Ishikawa (cell line): ENCODE measurements around the gene KSR2.

Source experiments
- CEBPB ChIP-seq: IDR thresholded peaks from 2 replicates; pipeline ENCODE4 v1.6.1; 2012
- CREB1 ChIP-seq: IDR thresholded peaks from 2 replicates; pipeline ENCODE4 v1.6.1; 2012; ENCODE audit warnings: low read depth
- EGR1 ChIP-seq: IDR thresholded peaks from 2 replicates; pipeline ENCODE4 v1.6.1; 2012
- EP300 ChIP-seq: IDR thresholded peaks from 2 replicates; pipeline ENCODE4 v1.6.1; 2012; ENCODE audit warnings: borderline replicate concordance
- FOXM1 ChIP-seq: IDR thresholded peaks from 2 replicates; pipeline ENCODE4 v1.6.1; 2012; ENCODE audit warnings: low read depth, borderline replicate concordance
- NFIC ChIP-seq: IDR thresholded peaks from 2 replicates; pipeline ENCODE4 v1.6.1; 2012
- RAD21 ChIP-seq: IDR thresholded peaks from 2 replicates; pipeline ENCODE4 v1.6.1; 2012; ENCODE audit warnings: low read depth
- TAF1 ChIP-seq: IDR thresholded peaks from 2 replicates; pipeline ENCODE4 v1.6.1; 2012; ENCODE audit warnings: low read depth, mild to moderate bottlenecking
- TCF12 ChIP-seq: IDR thresholded peaks from 2 replicates; pipeline ENCODE4 v1.6.1; 2012; ENCODE audit warnings: low read depth
- TEAD4 ChIP-seq: IDR thresholded peaks from 2 replicates; pipeline ENCODE4 v1.6.1; 2012
- YY1 ChIP-seq: IDR thresholded peaks from 2 replicates; pipeline ENCODE4 v1.6.1; 2012; ENCODE audit warnings: low read depth
- ZBTB7A ChIP-seq: IDR thresholded peaks from 2 replicates; pipeline ENCODE4 v1.6.1; 2012; ENCODE audit warnings: low read depth
- TF ChIP-seq, protein P1 (sequence below): IDR thresholded peaks from 2 replicates; pipeline ENCODE4 v1.6.1; 2012
- TF ChIP-seq, protein P2 (sequence below): IDR thresholded peaks from 2 replicates; pipeline ENCODE4 v1.6.1; 2012; ENCODE audit warnings: low read depth, mild to moderate bottlenecking
- TF ChIP-seq, protein P3 (sequence below): IDR thresholded peaks from 2 replicates; pipeline ENCODE4 v1.6.1; 2012

Gene KSR2

DNA sequence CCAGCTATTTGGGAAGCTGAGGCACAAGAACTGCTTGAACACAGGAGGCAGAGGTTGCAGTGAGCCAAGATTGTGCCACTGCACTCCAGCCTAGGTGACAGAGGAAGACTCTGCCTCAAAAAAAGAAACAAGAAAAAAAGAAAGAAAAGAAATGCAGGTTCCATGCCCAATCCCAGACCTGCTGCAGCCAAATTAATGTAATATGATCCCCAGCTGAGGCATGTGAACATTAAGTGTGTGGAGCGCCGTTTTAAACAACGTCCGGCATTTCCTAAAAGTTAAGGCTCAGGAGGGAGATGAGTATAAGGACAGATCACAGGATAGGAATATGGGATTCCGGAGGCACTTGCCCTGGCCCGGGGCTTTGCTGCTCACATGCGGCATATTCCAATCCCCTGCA, 162.9 kb downstream of the KSR2 start:
- no peak for TF ChIP-seq TAF1
- no peak for TF ChIP-seq TEAD4
- TF ChIP-seq CEBPB = no peak
- TF ChIP-seq, protein P1, sequence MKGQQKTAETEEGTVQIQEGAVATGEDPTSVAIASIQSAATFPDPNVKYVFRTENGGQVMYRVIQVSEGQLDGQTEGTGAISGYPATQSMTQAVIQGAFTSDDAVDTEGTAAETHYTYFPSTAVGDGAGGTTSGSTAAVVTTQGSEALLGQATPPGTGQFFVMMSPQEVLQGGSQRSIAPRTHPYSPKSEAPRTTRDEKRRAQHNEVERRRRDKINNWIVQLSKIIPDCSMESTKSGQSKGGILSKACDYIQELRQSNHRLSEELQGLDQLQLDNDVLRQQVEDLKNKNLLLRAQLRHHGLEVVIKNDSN = no peak
- TF ChIP-seq EGR1 = no peak
- TF ChIP-seq, protein P2, sequence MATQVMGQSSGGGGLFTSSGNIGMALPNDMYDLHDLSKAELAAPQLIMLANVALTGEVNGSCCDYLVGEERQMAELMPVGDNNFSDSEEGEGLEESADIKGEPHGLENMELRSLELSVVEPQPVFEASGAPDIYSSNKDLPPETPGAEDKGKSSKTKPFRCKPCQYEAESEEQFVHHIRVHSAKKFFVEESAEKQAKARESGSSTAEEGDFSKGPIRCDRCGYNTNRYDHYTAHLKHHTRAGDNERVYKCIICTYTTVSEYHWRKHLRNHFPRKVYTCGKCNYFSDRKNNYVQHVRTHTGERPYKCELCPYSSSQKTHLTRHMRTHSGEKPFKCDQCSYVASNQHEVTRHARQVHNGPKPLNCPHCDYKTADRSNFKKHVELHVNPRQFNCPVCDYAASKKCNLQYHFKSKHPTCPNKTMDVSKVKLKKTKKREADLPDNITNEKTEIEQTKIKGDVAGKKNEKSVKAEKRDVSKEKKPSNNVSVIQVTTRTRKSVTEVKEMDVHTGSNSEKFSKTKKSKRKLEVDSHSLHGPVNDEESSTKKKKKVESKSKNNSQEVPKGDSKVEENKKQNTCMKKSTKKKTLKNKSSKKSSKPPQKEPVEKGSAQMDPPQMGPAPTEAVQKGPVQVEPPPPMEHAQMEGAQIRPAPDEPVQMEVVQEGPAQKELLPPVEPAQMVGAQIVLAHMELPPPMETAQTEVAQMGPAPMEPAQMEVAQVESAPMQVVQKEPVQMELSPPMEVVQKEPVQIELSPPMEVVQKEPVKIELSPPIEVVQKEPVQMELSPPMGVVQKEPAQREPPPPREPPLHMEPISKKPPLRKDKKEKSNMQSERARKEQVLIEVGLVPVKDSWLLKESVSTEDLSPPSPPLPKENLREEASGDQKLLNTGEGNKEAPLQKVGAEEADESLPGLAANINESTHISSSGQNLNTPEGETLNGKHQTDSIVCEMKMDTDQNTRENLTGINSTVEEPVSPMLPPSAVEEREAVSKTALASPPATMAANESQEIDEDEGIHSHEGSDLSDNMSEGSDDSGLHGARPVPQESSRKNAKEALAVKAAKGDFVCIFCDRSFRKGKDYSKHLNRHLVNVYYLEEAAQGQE = no peak
- no peak for TF ChIP-seq CREB1
- TF ChIP-seq, protein P3, sequence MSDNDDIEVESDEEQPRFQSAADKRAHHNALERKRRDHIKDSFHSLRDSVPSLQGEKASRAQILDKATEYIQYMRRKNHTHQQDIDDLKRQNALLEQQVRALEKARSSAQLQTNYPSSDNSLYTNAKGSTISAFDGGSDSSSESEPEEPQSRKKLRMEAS = no peak

DNA sequence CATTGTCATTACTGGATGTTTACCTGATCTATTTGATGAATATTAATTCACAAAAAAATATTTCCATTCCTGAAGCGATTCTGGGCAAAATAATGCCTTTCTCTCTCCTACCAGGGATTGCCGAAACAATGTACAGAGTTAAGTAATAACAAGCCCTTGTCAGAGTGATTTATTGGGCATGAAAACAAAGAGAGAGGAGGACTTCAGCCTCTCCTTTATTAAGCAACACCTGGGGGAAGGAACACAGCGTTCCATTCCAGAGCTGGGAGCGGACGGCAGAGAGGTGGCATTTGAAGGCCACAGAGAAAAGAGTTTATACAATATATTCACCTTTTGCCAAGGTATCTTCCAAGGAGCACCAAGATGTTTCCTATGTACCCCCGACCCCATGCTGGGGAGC, 165.8 kb downstream of the KSR2 start:
- TF ChIP-seq NFIC (no peak), CREB1 (no peak), RAD21 (no peak), YY1 (no peak), FOXM1 (no peak), CEBPB (peak; percentile 58; the same call in 1 of the 2 replicates)
- TF ChIP-seq, protein P3 = no peak
- TF ChIP-seq, protein P1 = no peak

DNA sequence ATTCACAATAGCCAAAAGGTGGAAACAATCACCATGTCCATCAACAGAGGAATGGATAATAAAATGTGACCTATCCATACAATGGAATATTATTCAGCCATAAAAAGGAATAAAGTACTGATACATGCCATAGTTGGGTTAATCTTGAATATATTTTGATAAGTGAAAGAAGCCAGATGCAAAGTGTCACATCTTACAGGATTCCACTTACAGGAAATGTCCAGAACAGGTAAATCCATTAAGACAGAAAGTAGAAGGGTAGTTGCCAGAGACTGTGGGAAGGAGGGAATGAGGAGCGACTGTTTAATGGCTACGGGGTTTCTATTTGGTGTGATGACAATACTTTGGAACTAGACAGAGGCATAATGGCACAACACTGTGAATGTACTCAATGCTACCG, 171.6 kb downstream of the KSR2 start:
- TF ChIP-seq FOXM1 = no peak
- no peak for TF ChIP-seq TCF12
- TF ChIP-seq EP300 = no peak
- TF ChIP-seq EGR1 = no peak
- TF ChIP-seq CREB1 = no peak
- TF ChIP-seq ZBTB7A = no peak
- TF ChIP-seq CEBPB = no peak
- TF ChIP-seq TEAD4 = no peak
- no peak for TF ChIP-seq NFIC
- TF ChIP-seq, protein P3 = no peak

DNA sequence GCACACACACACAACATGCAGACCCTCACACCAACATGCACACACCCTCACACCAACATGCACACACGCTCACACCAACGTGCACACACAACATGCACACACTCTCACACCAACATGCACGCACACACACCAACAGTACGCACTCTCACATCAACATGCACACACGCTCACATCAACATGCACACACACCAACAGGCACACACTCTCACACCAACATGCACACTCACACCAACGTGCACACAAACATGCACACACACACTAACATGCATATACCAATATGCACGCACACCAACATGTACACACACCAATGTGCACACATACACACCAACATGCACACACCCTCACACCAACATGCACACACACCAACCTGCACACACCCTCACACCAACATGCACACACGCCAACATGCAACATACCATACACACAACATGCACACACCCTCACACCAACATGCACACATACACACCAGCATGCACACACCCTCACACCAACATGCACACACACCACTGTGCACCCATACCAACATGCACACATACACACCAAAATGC, 175.8 kb downstream of the KSR2 start:
- TF ChIP-seq CEBPB = no peak
- no peak for TF ChIP-seq NFIC
- TF ChIP-seq, protein P3 = no peak
- TF ChIP-seq CREB1 = no peak

DNA sequence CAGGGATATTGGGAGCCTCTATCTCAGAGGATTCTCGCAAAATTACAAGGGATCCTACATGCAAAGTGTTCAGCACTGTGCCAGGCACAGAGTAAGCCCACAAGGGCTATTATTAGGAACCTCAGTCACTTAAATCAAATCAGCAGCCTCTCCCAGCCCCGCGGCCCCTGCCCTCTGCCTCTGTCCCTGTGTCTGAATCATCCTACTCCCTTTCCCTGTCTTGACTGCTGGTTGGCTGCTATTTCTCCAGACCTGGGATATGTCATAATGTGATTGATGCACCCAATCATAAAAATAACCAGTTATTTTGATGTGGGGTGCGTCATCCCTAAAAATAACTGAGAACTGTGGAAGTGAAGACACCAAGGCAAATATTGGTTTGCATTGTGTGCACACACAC, 176.3 kb downstream of the KSR2 start:
- TF ChIP-seq, protein P3 = no peak
- TF ChIP-seq CEBPB (no peak), EP300 (no peak), CREB1 (no peak), ZBTB7A (no peak), NFIC (no peak), TEAD4 (no peak), TAF1 (no peak), RAD21 (no peak), YY1 (no peak), FOXM1 (no peak), EGR1 (no peak), TCF12 (no peak)
- TF ChIP-seq, protein P1 = no peak
- TF ChIP-seq, protein P2 = no peak

DNA sequence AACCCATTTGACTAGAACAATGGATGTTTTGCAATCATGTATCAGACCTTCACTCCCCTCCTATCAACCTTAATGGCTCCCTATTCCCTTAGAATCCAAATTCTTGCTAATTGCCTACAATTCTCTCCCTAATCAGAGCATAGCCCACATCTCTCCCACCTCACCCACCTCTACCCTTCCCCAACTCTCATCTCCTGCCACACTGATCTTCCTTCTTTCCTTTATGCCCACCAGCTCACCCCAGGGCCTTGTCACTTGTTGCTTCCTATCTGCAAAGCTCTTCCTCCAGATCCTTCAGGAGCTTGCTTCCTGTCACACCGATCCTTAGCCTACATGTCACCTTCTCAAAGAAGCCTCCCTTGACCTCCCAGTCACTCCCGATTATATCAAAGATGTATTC, 177.8 kb downstream of the KSR2 start:
- TF ChIP-seq CREB1 = no peak
- TF ChIP-seq, protein P3 = no peak
- TF ChIP-seq, protein P2 = no peak
- TF ChIP-seq TCF12 = no peak
- TF ChIP-seq YY1 = no peak
